Skeletal muscle tissue (tissue), 4 donors: ENCODE measurements around the gene RSAD1. TPM values are rescaled to one million over a fixed set of nuclear protein-coding genes. Genes with fewer than 3 reads are reported as not detected.

Source experiments
- H3K27ac ChIP-seq: one replicate; pipeline ENCODE4 v1.7.0; 2013; ENCODE audit warnings: mild to moderate bottlenecking, low read depth, low read length, inconsistent platforms
- H3K27me3 ChIP-seq, 3 donors: one replicate each; pipeline ENCODE4 v1.7.0; 2013; ENCODE audit warnings: low read length in 3 of 3; ENCODE audit not compliant: control insufficient read depth in 3 of 3, insufficient read depth in 3 of 3
- H3K36me3 ChIP-seq, 3 donors: one replicate each; pipeline ENCODE4 v1.7.0; 2013; ENCODE audit warnings: low read length in 3 of 3; ENCODE audit not compliant: control insufficient read depth in 3 of 3, insufficient read depth in 3 of 3
- H3K4me1 ChIP-seq, 3 donors: one replicate each; pipeline ENCODE4 v1.7.0; 2013; ENCODE audit warnings: low read length in 3 of 3, mild to moderate bottlenecking in 3 of 3; ENCODE audit not compliant: control insufficient read depth in 3 of 3, insufficient read depth in 3 of 3
- H3K4me3 ChIP-seq, 3 donors: one replicate each; pipeline ENCODE4 v1.7.0; 2013; ENCODE audit warnings: low read length in 3 of 3
- H3K9ac ChIP-seq, 3 donors: one replicate each; pipeline ENCODE4 v1.7.0; 2013; ENCODE audit warnings: low read length in 3 of 3, mild to moderate bottlenecking in 3 of 3, moderate library complexity in 2 of 3, low read depth in 1 of 3
- H3K9me3 ChIP-seq, 3 donors: one replicate each; pipeline ENCODE4 v1.7.0; 2013; ENCODE audit warnings: low read length in 3 of 3; ENCODE audit not compliant: control insufficient read depth in 3 of 3
- total RNA-seq: library from RNA; depleted of rRNA; stranded (reverse); fragments of >200 nt; gene quantifications from one replicate; pipeline ENCODE4 v1.2.3, GENCODE V29; 2014
- donor health status: Osteomylitis.

Gene RSAD1
- total RNA-seq, 1 donor from 2014 or later = 12.0 TPM

DNA sequence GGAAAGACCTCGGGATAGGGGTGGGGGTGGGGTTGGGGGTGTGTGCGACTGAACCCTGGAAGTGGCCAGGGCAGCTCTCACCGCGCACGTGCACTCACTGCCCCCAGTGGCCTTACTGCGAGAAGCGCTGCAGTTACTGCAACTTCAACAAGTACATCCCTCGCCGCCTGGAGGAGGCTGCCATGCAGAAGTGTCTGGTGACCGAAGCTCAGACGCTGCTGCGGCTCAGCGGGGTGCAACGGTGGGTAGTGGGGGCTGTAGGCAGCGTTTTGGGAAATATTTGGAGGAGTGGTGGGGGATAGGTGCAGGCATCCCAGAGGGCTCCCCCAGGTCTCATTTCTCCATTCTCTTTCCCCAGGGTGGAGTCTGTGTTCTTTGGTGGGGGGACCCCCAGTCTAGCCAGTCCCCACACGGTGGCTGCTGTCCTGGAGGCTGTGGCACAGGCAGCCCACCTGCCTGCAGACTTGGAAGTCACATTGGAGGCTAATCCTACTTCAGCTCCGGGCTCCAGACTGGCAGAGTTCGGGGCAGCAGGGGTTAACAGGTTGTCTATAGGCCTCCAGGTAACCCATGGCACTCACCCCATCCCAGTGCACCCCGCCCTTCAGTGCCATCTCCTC lies 972 bp downstream of the RSAD1 start:
- peaks cover 29 to 38% (median 34%) of the 10 kb centered on the region in 3 donors for H3K4me1 ChIP-seq
- peaks cover 0 to 6% (median 0%) of the 10 kb centered on the region in 3 donors for H3K27me3 ChIP-seq
- peak overlapping the region; percentile 72 to 94 (median 86) for H3K9ac ChIP-seq
- H3K27ac ChIP-seq = peak overlapping the region; percentile 91
- no peaks in the 10 kb centered on the region for H3K9me3 ChIP-seq
- peak overlapping the region; percentile 81 to 91 (median 89) for H3K4me3 ChIP-seq
- H3K36me3 ChIP-seq = peaks cover 21 to 33% (median 24%) of the 10 kb centered on the region in 3 donors

DNA sequence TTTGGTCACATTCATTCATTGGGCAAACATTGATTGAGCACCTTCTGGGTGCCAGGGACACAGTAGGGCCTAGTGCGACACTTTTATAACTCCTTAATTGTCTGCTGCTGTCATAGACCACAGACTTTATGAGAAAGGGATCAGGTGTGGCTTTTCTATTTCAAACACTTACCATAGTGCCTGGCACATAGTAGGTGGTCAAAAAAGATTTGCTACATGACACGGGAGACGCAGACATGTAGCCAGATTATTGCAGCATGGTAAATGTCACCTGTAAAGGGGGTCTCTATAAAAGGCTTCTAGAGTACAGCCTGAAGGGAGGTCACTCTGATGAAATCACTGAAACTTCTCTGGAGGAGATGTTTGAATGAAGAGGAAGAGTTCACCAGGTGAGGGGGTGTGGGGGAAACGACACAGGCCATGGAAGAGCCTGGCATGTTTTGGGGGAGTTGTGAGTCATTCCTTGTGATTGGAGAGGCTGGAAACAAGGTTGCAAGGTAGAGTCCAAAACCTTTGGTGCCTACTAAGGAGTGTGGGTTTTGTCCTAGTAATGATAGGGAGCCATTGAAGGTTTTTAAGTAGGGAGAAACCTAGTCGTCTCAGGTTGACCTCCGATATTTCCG lies 1.6 kb downstream of the RSAD1 start:
- peak overlapping the region; percentile 91 for H3K27ac ChIP-seq
- peaks cover 29 to 38% (median 34%) of the 10 kb centered on the region in 3 donors for H3K4me1 ChIP-seq
- no peaks in the 10 kb centered on the region for H3K9me3 ChIP-seq
- H3K36me3 ChIP-seq = peaks cover 26 to 39% (median 27%) of the 10 kb centered on the region in 3 donors
- H3K9ac ChIP-seq = peak overlapping the region in 2 of 3 donors; percentile 72 to 86
- peak overlapping the region in 1 of 3 donors; percentile 81 for H3K4me3 ChIP-seq
- peaks cover 0 to 6% (median 0%) of the 10 kb centered on the region in 3 donors for H3K27me3 ChIP-seq

DNA sequence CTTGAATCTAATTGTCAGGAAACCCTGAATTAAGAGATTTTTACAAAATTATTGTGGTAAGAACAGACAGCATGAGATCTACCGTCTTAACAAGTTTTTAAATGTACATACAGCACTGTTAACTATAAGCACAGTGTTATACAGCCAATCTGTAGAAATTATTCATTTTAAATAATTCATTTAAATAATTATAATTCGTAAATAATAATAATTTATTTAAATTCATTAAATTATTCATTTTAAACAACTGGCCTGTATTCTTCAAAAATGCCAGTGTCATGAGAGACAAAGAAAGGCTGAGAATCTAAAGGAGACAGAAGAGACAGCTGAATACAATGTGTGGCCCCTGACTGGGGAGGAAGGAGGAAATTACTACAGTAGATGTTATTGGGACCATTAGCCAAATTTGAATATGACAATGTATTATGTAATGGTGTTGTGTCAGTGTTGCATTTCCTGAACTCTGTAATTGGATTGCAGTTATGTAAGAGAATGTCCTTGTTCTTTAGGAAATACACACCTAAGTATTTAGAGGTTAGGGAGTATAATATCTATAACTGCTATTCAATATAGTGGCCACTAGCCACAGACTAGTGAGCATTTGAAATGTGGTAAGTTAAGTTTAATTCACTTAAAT lies 2.3 kb downstream of the RSAD1 start:
- Histone ChIP-seq H3K9me3 (no peaks in the 10 kb centered on the region), H3K36me3 (peaks cover 32 to 46% (median 33%) of the 10 kb centered on the region in 3 donors), H3K27me3 (peaks cover 0 to 6% (median 0%) of the 10 kb centered on the region in 3 donors), H3K4me3 (no peak overlapping the region), H3K9ac (no peak overlapping the region), H3K27ac (no peak overlapping the region), H3K4me1 (peaks cover 29 to 38% (median 34%) of the 10 kb centered on the region in 3 donors)

DNA sequence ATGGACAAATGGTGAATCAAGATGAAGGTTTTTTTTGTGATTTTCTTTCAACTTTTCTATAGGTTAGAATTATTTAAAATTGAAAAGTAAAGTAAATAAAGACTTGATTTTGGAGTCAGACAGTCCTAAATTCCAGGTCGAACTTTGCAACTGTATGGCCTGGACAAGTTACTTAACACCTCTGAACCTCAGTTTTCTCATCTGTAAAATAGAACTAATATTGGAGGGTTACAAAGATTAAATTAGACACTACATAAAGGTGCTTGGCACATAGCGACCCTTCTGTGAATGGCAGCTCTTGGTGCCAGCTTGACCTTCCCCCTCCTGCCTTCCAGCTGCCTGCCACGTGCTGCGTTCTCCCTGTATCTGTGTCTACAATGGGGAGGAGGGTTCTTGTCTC lies 3.0 kb downstream of the RSAD1 start:
- H3K27ac ChIP-seq = peak overlapping the region; percentile 77
- H3K4me1 ChIP-seq = peaks cover 28 to 38% (median 34%) of the 10 kb centered on the region in 3 donors
- peaks cover 32 to 46% (median 33%) of the 10 kb centered on the region in 3 donors for H3K36me3 ChIP-seq
- H3K27me3 ChIP-seq = peaks cover 0 to 1% (median 0%) of the 10 kb centered on the region in 3 donors
- peak overlapping the region; percentile 10 to 60 (median 28) for H3K9ac ChIP-seq
- no peaks in the 10 kb centered on the region for H3K9me3 ChIP-seq
- no peak overlapping the region for H3K4me3 ChIP-seq

DNA sequence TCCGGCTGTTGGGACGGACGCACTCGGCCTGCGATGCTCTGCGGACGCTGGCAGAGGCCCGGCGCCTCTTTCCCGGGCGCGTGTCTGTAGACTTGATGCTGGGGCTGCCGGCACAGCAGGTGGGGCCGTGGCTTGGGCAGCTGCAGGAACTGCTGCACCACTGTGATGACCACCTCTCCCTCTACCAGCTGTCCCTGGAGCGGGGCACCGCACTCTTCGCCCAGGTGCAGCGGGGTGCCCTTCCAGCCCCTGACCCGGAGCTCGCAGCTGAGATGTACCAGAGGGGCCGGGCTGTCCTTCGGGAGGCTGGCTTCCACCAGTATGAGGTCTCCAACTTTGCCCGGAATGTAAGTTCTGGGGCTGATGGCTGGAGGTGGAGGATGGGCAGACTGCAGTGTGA lies 3.5 kb downstream of the RSAD1 start:
- H3K4me3 ChIP-seq = no peak overlapping the region
- no peaks in the 10 kb centered on the region for H3K9me3 ChIP-seq
- H3K36me3 ChIP-seq = peaks cover 33 to 48% (median 36%) of the 10 kb centered on the region in 3 donors
- no peaks in the 10 kb centered on the region for H3K27me3 ChIP-seq
- H3K27ac ChIP-seq = peak overlapping the region; percentile 77
- H3K4me1 ChIP-seq = peaks cover 27 to 38% (median 34%) of the 10 kb centered on the region in 3 donors
- peak overlapping the region; percentile 10 to 60 (median 28) for H3K9ac ChIP-seq

DNA sequence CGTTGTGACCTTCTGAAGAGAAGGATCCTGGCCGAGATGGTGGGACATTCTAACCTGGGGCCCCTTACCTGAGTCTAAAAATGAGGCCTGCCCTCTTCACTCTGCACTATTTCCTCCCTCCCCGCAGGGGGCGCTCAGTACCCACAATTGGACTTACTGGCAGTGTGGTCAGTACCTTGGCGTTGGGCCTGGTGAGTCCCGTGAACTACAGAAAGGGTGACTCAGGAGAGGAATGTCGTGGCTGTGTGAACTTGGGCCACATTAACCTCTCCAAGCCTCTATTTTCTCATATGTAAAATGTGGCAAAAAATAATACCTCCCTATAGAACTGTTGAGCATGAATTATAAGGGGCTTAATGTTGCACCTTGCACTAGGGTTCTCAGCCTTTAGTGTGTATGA lies 3.9 kb downstream of the RSAD1 start:
- peaks cover 37 to 49% (median 40%) of the 10 kb centered on the region in 3 donors for H3K36me3 ChIP-seq
- no peaks in the 10 kb centered on the region for H3K27me3 ChIP-seq
- no peaks in the 10 kb centered on the region for H3K9me3 ChIP-seq
- peak overlapping the region; percentile 77 for H3K27ac ChIP-seq
- peak overlapping the region in 2 of 3 donors; percentile 28 to 60 for H3K9ac ChIP-seq
- H3K4me3 ChIP-seq = peak overlapping the region in 1 of 3 donors; percentile 1
- H3K4me1 ChIP-seq = peaks cover 27 to 40% (median 35%) of the 10 kb centered on the region in 3 donors

DNA sequence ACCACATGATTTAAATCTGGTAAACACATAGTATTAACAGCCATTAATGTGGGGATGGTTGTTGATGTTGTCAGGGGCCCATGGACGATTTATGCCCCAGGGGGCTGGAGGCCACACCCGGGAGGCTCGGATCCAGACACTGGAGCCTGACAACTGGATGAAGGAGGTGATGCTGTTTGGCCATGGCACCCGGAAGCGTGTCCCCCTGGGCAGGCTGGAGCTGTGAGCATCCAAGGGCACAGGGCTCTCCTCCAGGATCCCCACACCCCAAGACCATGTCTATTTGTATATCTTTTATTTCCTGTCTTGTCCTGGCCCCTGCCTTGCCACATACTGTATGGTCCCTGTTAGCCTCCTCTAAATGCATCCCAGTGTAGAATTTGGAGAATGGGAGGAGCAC lies 4.6 kb downstream of the RSAD1 start:
- H3K27ac ChIP-seq = peak overlapping the region; percentile 77
- no peaks in the 10 kb centered on the region for H3K27me3 ChIP-seq
- H3K9ac ChIP-seq = peak overlapping the region in 2 of 3 donors; percentile 25 to 38
- H3K4me3 ChIP-seq = no peak overlapping the region
- H3K36me3 ChIP-seq = peaks cover 40 to 49% (median 41%) of the 10 kb centered on the region in 3 donors
- H3K4me1 ChIP-seq = peaks cover 19 to 34% (median 34%) of the 10 kb centered on the region in 3 donors
- H3K9me3 ChIP-seq = no peaks in the 10 kb centered on the region

DNA sequence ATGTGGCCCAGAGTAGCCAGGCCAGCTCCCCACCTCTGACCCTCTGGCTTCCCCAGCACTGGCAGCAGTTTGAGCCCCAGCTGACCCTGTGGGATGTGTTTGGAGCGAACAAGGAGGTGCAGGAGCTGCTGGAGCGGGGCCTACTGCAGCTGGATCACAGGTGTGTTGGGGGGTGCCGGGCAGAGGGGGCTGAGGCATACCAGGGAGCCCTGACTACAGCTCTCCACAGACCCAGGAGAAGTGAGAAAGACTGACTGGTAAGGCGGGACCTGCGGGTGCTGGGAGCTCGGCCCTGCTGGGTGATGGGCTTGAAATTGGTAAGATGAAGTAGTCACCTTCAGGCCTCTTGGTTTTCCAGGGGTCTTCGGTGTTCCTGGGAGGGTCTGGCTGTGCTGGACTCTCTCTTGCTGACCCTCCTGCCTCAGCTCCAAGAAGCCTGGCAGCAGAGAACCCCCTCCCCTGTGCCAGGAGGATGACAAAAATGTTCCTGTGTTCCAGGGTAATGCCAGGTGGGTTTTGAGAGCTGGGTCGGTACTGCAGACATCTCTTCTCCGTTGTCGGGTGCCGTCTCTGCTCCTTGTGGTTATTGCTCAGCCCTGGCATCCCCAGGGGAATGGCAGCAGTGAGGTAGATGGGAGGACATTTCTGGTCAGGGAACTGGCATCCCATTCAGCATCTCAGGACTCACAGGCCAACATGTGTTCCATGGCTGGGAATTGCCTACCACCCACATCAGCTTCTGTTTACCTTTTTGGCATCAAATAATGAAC lies 5.9 kb downstream of the RSAD1 start:
- Histone ChIP-seq H3K9me3 (no peaks in the 10 kb centered on the region), H3K36me3 (peaks cover 40 to 49% (median 47%) of the 10 kb centered on the region in 3 donors), H3K4me1 (peaks cover 15 to 30% (median 29%) of the 10 kb centered on the region in 3 donors), H3K27ac (no peak overlapping the region), H3K27me3 (no peaks in the 10 kb centered on the region), H3K4me3 (no peak overlapping the region), H3K9ac (no peak overlapping the region)

DNA sequence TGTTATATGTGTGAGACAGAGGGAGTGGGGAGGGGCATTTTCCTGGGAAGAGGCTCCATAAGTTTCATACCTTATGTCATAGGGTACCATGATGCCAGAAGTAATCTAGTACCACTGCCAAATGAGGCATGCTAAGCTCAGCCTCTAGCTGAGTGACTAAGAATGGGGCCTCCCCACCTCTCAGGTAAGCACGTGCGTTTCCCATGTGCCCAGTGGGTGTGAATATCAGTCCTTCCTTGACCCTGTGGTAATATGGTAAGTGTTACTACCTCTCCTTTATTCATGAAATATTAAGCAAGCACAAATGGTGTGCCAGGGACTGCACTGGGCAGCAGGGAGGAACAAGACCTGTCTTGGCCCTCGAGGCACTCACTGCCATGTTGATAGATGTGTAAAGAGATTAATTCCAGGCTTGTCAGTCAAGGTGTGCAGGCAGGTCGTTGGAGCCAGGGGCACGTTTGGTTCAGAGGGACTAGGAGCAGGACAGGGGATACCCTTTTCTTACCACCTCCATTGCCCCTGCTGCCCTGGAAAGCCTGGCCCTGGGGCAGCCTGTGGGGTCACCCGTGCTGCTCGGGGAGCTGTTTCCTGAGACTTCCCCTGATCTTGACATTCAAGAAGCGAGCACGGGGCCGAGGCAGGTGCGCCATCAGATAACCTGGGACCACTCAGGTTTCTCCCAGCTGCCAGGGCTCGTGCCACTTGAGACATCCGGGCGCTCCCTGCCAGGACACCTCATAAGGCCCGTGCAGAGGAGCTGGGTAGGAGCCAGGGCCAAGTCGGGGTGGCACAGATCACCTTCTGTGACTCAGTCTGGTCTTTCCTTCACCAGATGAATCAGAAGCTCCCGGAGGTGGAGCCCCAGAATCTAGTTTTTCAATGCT lies 8.8 kb downstream of the RSAD1 start:
- H3K27ac ChIP-seq = no peak overlapping the region
- H3K36me3 ChIP-seq = peaks cover 32 to 41% (median 33%) of the 10 kb centered on the region in 3 donors
- no peak overlapping the region for H3K4me3 ChIP-seq
- H3K9me3 ChIP-seq = no peaks in the 10 kb centered on the region
- peaks cover 8 to 13% (median 12%) of the 10 kb centered on the region in 3 donors for H3K4me1 ChIP-seq
- no peaks in the 10 kb centered on the region for H3K27me3 ChIP-seq
- peak overlapping the region in 1 of 3 donors; percentile 33 for H3K9ac ChIP-seq
